GM18873 (cell line): ENCODE measurements around the gene ID4.

Experiments used
- ATAC-seq: cut with Tn5 transposase; IDR thresholded peaks from one replicate; pipeline ENCODE4 v1.9.1; 2021; ENCODE audit warnings: mild to moderate bottlenecking, moderate library complexity, moderate number of reproducible peaks; ENCODE audit not compliant: unreplicated experiment, low FRiP score

Gene ID4, protein sequence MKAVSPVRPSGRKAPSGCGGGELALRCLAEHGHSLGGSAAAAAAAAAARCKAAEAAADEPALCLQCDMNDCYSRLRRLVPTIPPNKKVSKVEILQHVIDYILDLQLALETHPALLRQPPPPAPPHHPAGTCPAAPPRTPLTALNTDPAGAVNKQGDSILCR

DNA sequence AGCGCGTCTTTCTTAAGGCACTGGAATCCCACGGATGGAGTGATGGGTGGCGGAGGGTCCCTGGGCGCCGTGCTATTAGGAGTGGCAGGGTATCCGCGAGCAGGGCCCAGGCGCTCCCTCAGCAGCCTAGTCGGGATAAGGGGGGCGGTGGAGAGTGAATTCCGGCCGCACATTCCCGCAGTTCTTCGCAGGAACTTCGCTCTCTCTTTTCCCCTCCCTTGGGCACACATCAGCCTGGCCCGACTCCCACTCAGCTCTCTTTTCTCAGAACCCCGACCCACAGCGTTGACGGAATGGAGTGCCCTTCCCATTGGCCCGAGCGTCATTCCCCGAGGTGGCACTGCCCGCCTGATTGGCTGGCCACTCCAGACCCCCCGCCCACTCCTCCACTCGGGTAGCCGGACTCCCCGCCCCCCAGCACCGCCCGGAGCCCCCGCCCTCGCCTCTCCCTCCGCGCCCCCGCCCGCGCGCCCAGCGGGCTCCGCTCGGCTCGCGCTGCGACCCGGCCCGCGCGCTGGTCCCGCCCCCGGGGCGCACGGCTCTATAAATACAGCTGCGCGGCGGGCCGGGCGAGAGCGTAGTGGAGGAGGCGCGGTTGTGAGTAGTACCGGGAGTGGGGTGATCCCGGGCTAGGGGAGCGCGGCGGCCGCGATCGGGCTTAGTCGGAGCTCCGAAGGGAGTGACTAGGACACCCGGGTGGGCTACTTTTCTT is at the start of gene ID4:
Gene ID4 (plus strand): TSS at position 572 of the 712 bp plus-strand sequence. CDS start 385 bp downstream, outside the sequence.
- ATAC-seq, result no peak

DNA sequence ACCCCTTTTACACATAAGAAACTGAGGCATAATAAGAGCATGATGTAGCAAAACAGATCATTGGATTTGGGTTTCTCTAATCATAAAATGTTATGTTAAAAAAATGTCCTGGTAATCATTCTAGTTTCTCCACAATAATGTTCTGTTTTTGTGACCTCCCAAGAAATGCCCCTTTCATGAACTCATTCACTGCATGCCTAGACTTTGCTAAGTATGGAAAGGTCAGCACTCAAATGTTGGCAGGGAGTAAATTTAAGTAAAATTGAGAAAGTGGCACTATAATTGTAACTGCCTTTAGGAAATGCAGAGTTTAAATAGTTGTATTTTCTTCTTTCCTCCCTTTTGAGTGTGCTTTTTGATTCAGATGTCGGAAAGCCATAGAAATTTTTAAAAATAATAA is 48.5 kb upstream of the ID4 start:
- ATAC-seq, result no peak

DNA sequence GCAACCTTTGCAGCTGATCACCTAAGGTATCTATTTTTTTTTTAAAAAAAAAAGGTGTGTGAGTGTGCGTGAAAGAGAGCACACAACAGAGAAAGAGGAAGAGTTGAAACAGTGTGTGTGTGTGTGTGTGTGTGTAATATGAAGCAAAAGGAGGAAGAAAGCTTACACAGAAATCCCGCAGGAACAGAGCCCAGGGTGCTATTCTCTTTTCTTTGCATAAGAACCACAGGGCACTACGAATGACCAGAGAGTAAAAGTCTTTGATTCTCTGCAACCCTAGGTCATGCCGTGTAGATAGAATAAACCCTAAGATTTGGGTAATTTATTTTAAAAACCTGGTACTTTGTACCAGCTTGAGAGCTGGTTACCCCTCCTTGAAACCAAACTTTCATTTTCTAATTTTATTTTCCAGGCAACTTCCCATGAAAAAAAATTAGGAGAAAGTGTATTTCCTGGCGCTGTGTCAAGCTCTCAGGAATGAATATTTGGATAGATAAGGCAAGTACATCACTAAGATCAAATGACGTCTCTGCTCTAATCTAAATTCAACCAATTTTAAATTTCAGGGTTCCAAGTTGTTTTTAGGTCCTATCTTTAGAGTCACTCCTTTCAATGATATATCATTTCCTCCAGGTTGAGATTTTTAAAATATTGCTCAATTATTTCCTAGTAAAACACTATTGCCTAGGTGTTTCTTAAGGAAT is 47.9 kb upstream of the ID4 start:
- ATAC-seq, result no peak

DNA sequence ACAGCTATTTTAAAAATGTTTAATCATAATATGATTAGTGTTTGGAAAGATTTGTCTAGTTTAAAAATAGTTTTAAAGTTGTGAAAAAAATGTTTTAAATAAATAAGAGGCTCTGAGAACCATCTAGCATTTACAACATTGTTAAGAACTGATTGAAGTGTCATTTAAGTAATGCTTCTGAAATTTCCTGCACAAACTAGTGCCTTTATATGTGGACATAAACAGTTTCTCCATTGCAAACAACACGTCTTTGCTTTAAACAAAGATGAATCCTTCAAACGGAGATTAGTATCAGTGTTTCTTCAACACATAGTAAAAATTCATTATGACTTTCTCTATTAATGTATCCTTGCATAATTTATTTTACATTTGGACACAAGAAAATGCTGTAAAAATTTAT is 45.9 kb upstream of the ID4 start:
- no peak for ATAC-seq

DNA sequence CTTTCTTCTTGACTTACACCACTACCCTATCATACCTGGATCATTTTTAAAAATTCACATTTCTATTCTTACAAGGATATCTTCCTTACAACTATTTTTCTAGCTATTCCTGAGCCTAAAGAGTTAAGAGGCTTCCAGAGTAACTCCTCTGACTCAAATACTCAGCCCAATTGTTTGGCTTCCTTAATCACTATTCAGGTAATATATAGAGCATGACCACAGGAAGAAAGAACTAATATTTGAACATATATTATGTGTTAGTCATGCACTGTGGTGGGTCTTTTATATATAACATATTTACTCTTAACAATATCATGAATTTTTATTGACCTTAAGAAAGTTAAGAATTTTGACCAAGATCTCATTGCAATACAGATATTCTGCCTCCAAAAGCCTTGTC is 42.0 kb upstream of the ID4 start:
- no peak for ATAC-seq

DNA sequence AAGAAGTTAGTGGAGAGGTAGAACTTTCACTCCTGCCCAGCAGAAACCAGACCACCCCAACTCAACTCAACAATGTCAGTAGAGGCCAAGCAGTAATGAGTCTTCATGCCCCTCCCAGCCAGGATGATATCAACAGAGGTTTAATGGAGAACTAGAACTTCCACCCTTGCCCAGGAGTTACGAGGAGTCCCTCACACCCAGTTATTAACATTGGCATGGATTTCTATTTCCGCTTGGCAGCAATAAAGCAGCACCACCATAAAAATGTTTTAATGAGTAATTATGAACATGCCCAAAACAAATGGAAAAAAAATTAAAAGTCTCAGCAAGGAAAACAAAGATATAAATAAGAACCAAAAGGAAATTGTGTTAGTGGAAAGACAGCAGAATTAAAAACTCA is 40.7 kb upstream of the ID4 start:
- ATAC-seq, result no peak

DNA sequence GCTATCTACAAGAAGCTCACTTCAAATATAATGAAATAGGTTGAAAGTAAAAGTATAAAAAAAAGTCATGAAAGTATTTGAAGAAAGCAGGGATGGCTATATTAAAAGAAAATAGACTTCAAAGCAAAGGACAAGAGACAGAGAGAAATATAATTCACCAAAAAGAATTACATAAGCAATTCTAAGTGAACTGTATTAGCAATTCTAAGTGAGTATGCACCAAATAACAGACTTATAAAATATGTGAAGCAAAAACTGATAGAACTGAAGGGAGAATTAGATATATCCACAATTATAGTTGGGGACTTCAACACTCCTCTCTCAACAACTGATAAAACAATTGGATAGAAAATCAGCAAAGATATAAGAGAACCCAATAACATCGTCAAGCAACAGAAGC is 38.8 kb upstream of the ID4 start:
- ATAC-seq, result no peak

DNA sequence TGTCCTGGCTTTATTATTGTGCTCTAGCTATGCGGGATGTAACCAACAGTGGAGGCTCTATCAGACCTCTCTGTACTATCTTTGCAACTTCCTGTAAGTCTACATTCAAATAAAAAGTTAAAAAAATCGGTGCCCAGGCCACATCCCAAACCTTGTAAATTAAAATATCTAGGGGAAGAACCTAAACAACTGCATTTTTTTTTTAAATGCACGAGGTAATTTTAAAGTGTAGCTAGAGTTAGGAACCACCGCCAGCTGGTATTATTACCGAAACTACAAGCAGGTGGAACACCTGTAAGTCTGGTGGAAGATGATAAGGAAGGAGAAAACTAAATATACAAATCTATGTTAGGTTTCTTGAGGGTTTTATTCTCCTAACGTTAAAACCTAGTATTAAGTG is 34.5 kb upstream of the ID4 start:
- ATAC-seq, result no peak

DNA sequence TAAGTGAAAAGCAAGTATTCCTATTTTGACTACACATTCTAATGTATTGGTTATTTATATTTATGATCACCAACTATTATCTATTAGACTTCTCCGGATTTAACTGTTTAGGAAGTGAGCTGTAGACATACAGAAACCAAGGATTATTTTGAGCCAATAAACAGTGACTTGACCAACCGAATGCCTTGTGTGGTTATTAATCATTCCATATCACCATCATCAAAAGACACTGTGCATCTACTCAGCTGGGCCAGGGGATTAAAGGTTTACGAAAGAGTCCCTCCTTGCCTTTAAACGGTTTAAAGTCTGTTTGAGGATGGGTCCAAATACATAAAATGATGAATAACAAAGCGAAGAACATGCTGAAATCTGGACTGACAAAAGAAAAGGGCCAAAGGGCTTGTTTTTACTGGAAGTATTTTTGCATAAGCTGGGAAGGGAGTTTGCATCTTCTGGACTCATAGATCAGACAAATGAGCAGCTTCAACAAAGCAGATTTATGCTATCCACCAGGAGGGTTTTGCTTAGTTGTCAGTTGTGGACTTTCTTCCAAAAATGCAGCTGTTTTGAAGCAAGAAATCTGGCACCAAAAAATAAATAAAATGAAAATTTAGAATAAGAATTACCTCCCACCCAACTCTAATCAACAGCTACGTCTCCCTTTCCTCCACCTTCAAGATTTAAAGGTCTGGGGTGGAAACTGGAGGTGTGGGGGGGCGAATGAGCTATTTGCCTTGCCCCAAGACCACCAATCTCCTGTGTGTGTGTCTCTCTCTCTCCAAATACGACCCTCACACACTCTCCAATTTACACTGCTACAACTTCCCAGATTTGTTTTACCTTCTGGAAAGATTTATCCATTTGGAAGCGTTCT is 33.6 kb upstream of the ID4 start:
- no peak for ATAC-seq

DNA sequence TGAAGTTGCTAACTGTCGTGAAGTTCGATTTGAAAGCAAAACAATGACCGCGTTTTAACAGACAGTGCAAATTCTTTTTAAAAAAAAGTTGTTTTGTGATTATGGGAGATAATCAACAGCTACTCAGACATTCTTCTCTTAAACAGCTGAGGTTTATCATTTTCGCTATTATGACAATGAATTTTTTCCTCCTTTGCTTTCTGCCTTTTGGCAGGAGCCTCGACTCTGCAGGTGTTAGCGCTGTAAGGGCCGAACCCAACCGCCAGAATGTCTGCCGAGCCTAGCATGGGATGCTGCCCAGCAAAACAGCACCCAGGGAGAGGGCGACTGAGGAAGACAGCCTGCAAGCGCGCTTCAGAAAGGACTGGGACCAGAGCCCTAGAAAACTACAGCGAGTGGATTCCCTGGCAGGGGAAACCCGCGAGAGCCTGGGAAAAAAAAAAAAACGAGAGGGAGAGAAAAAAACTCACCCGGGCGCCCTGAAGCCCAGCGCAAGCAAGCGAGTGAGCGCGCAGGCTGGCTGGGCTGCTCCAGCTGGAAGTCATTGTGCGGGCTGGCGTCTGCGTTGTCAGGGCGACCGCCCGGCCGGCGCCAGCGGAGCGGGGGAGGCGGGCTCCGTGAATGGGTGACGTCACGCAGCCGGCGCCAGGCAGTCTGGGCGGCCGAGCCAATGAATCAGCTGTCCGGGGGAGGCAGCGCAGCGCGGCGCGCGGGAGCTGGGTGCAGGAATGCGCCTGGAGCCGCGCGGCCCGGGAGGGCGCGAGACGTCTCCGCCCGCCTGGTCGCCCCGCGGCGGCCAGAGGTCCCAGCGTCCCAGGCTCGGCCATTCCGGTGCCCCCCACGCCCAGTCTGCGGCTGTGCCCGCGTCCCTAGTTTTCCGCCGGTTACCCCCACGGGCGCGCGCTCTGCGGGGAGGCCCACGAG is 32.7 kb upstream of the ID4 start:
- ATAC-seq, result peak; percentile 92

DNA sequence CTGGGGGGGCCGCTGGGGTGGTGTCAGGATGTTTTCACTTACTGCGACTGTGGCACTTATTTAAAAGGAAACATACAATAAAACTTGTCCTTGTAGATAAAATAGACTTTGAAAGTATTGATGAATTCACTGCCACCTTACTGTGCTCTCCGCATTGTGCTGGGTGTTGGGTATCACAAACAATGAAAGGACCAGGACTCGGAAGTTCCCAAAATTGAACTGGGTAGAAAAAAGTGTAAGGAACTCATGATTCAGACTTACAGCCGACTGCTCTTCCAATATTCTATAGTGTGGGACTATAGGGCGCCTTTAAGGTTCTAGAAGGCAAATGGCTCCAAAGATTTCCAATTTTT is 32.1 kb upstream of the ID4 start:
- ATAC-seq, result no peak

DNA sequence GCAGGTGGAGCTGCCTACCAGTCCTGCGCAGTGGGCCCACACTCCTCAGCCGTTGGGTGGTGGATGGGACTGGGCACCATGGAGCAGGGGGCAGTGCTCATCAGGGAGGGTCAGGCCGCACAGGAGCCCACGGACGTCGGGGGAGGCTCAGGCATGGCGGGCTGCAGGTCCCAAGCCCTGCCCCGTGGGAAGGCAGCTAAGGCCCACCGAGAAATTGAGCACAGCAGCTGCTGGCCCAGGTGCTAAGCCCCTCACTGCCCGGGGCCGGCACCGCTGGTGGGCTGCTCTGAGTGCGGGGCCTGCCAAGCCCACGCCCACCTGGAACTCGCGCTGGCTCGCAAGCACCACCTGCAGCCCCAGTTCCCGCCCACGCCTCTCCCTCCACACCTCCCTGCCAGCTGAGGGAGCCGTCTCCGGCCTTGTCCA is 30.2 kb upstream of the ID4 start:
- ATAC-seq, result no peak

DNA sequence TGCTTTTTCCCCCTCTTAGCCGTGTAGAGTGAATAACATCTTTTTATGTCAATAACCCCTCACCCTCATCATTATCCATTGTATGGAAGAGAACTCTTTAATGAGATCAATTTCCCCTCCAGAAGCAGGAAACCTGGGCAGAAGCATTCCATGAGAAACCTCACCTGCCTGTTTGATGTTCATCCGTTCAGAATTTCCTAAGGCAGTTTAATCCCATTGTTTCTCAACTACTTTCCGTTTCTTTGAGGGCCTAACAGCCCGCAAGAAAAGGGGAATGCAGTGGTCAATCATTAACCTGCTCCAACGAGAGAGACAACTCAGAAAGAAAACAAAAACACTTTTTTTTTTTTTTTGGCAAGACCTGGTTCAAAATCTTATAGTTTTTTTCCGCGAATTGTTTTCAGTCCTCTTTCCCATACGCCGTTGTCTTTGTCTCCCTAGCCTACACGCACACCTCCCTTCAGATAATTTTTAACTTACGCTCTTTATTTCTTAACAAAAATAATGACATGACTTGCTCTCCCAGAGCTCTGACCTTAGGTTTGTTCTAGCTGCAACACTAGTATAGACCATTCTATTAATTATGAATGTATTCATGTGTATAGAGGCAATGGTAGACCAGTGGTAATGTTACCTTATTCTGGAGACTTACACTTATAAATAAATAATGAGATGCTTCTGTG is 25.6 kb upstream of the ID4 start:
- no peak for ATAC-seq

DNA sequence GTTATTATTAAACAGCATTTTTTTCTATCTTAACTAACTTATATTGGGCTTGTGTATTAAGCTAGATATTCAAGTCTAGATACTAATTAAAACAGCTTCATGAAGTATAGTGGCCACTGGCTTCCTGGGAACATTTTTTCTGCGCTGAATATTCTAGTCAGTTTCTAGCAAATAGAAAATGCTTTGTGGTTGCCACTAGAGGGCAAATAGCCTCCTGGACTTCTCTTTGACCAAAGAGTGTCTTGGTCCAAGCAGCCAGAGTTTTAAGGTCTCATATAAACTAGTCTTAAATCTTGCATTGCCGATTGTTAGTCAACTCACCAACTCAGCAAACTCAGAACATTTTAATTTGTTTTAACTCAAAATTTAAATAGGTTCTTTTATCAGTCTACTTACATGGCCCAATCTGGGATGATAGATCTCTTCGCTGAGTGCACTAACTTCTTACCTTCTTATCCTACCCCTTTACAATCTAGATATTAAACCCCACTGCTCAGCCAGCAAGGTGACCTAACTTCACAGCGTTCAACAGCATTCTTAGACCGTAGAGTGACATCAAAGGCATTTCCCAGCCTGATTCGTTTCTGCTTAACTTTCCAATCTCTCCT is 24.6 kb upstream of the ID4 start:
- no peak for ATAC-seq

DNA sequence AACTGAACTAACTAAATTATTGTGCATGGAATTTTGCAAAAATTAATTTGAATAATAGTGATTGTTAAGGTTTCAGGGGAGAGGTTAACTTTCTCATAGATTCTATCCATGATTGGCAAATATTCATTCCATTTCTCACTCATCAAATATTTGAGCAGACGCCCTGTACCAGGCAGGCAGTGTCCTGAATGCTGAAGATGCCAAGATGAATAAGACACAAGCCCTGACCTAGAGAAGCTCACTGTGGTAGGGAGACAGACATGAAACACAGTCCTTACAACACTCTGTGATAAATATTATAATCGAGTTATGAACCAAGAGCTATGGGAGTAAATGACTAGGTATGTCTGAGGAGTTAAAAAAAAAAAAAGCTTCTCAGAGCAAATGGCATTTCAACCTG is 18.4 kb upstream of the ID4 start:
- no peak for ATAC-seq

DNA sequence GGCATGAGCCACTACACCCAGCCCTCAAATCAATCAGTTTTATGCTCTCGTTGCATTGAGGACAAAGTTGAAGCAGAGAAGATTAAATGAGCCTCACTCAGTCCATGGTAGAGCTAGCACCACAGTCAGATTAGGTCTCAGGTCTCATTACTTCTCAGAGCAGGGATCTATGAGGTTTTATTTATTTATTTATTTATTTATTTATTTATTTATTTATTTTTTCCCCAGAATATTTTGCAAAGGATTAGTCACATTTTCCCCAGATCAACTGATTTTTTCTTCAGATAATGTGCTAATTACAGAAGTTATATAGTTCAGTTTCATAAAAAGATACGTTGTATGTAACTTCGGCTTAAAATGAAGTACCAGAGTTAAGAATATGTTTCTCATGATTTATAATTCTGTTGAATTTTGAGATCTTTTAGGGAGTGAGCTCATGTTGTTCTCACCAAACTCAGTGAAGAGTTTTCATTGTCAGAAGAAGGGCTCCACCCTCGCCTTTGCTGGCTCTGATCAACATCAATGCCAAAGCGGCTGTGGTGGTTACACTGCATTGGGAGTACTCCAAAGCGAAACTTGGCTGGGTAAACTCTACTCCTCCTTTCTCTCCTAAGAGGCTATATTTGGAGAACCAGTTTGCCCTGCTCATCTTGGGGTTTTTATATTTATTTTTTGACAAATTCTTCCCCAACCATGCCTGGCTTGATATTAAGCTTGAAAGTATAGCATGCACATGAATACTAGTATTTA is 12.9 kb upstream of the ID4 start:
- no peak for ATAC-seq

DNA sequence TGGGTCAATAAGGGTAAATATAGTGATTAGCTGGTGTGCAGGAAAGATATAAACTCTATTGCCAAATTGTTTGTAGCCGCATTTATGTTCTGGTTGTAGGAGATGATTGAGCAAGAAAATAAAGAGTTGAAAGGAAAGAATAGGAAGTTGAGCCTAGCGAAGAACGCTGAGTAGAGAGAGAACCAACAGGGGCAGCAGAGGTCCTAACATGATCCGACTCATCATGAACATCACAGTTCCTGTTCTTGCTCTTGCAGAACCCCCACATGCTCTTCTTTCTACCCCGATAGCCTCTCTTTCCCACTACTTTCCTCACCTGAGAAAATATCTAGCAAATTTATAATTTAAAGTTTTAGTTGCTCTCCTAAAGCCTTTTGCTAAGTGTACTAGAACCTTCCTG is 9.9 kb upstream of the ID4 start:
- ATAC-seq, result no peak

DNA sequence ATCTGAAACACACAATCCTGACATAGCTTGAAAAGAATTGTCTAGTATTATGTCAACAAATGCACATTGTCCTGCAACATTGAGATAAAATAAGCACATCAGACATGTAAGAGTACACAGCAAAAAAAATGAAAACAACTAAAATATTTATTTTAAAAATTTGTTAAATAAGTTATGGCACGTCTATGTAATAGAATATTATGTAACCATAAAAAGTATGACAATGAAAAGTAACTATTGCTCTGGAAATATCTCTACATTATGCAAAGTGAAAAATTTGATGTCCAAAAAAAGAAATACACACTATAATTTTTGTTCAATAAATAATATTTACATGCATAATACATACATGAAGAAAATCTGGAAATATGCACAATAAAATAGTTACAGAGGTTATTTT is 9.3 kb upstream of the ID4 start:
- ATAC-seq, result no peak
